NCI-H1092 (cell line): Measurements from ENCODE around the gene TNFRSF21.
A peak's percentile ranks its signal among the peaks of the same experiment; 100 is the strongest.
"Not testable (repeated sequence)": the region's sequence is repeated elsewhere in the genome, so short reads cannot be mapped to it uniquely, and the experiment has no call there.

Source experiments
- DNase-seq: peaks from one replicate; lab custom pipeline; 2025; lab: John Stamatoyannopoulos, UW

Gene TNFRSF21, protein sequence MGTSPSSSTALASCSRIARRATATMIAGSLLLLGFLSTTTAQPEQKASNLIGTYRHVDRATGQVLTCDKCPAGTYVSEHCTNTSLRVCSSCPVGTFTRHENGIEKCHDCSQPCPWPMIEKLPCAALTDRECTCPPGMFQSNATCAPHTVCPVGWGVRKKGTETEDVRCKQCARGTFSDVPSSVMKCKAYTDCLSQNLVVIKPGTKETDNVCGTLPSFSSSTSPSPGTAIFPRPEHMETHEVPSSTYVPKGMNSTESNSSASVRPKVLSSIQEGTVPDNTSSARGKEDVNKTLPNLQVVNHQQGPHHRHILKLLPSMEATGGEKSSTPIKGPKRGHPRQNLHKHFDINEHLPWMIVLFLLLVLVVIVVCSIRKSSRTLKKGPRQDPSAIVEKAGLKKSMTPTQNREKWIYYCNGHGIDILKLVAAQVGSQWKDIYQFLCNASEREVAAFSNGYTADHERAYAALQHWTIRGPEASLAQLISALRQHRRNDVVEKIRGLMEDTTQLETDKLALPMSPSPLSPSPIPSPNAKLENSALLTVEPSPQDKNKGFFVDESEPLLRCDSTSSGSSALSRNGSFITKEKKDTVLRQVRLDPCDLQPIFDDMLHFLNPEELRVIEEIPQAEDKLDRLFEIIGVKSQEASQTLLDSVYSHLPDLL

DNA sequence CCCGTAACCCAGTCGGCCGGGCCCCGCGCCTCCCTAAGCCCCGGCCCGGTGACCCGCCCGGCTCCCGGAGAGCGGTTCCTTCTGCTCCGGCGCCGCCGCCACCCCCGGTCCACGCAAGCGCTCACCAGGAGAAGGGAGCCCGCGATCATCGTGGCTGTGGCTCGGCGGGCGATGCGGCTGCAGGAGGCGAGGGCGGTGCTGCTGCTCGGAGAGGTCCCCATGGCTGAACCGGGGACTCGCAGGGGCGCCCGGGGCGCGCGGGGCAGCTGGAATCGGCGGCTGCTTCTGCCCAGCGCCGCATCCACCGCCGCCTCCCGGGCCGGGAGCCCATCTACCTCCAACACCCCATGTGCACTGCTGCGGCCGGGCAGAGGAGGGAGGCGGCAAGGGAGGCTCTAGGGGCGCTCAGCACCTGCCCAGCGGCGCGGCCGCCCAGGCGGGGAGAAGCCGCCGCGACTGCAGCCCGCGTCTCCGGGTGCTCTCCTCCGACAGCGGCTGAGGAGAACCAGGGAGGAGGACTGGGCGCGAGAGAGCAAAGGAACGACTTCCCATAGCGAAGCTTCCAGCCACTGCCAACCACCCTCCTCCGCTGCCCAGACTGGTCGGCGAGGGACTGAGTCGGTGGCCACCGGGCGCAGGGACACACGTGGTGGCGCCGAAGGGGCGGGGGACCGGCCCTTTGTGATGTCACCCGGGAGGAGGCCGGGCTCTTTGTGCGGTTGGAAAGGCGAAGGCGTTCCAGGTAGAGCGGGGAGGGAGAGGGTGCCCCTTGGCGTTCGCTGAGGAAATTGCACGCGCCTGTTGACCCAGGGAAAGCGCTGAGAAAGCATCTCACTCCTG lies at the start of gene TNFRSF21:
Gene TNFRSF21 (minus strand): TSS at position 615 of the 840 bp plus-strand sequence. CDS start 394 bp downstream, at position 221.
- DNase-seq = peak; percentile 89

DNA sequence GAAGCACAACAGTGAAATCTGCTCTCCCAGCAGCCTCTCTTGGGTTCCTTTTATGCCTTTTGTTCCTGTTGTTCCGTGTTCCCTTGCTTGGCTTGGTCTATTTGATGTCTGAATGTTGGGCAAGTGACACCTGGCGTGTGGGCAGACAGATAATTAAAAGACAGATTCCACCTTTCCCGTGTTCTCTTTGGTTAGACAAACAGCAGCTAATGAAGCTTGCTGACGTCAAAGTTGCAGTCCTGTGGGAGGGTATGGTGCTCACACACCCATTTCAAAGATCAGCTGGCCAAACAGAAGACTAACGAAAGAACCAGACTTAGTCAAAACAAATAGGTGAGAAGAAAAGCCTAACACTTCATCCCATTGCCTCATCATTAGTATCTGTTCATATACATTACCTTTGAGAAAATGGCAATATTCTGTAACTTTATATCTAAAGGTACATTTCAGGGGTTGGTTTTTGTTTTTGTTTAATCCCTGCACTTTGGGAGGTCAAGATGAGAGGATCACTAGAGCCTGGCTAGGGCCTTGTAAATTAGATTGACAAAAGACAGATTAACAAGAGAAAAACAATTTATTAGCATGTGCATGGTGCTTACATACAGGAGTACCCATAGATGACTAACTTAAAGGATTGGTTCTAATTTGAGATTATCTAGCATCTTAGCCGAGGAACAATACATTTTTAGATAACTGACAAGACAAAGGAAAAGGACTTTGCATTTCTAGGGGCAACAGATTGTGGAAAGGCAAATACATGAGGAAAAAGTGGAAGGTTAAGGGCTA lies 48.9 kb upstream of the TNFRSF21 start:
- DNase-seq = no peak

DNA sequence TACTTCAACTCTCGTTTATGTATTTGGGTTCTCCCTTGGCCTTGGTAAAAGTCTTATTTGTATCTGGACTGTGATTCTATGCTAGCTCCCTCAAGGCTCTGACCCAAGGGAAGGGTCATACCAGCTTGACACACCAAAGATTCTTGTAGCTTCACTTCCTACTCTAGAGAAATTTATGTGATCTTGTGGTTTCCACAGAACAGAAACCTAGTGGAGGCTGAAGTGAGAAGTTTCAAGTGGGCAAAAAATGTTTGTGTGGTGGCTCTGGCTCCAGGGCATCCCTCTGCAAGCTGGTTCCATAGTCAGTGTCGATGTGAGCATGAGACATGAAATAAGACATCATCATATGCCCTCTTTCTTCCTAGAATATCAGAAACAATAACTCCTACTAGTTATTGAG lies 48.1 kb upstream of the TNFRSF21 start:
- DNase-seq = no peak

DNA sequence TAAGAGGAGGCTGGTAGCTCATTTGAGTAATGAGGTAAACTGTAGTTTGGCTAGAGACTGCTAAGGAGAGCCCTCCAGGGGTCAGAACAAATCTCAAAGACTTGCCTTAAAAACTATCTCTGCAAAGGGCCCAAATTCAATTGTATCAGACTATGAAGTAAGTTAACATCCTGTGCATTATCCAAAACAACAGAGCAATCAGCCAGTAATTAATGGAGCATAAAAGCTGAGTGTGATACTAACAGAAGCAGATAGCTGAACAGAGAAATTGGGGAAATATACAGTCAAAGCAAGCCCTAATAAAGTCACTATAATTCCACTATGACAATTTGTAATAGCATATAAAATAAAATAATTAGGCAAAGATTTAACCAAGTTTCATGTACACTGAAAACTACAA lies 45.8 kb upstream of the TNFRSF21 start:
- DNase-seq = no peak

DNA sequence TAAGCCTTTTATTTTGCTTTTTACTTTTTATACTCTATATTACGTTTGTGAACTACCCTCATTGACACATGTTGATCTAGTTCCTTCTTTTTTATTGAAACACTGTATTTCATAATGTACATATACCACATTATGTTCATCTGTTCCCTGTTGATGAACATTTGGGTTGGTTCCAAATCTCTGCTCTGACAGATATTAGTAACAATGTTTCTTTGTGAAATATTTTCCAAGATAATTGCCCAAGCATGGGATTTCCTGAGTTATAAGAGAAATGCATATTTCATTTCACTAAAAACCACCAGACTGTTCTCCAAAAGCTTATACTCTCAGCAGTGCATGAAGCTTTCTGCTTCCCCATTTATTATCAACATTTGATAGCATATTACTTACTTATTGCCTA lies 44.2 kb upstream of the TNFRSF21 start:
- no peak for DNase-seq

DNA sequence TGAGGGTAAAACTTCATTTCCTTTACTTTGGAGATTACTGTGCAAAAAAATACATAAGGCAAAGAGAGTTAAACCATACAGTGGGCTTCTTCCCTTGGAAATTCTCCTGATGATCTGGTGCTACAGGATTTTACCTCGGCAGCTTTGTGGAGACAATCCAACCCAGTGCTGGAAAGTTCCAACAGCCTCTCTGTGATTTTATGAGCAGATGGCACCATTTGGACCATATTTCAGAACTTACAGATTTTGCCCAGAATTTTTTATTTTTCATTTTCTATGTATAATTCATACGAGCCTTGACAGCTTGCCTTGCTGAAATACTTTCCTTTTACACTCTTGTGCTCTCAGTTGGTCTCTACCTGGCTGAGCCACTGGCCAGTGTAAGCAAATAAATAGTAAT lies 43.3 kb upstream of the TNFRSF21 start:
- no peak for DNase-seq

DNA sequence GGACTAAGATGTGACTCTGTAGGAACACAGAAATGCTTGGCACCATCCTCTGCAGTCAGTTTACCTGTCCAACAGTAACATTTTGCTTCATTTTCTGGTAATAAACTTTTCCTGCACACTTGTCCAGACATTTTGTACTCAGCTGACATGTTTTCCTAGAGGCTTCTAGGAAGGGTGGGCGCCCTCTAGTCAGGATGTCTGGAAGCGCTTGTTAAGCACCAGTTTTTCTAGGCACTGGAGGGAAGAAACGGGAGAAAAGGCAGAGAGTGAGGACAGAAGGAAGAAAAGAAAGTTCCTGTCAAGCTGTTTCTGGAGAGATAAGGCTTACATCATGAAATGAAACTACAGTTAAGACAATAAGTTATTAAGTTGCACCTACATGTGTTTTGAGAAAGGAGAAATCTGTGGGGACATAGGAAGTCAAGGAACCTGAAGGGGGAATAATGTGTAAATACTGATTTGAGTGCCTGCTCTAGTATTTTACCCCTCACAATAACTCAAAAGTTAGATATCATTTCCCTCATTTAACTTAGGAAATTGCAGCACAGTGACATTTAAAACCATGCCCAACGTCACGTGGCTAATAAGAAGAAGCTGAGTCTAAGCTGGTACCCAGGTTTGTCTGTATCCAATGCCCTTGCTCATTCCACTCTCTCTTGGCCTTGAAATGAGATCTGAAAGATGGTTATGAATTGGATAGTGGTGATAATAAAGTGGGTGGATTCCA lies 42.7 kb upstream of the TNFRSF21 start:
- DNase-seq = no peak

DNA sequence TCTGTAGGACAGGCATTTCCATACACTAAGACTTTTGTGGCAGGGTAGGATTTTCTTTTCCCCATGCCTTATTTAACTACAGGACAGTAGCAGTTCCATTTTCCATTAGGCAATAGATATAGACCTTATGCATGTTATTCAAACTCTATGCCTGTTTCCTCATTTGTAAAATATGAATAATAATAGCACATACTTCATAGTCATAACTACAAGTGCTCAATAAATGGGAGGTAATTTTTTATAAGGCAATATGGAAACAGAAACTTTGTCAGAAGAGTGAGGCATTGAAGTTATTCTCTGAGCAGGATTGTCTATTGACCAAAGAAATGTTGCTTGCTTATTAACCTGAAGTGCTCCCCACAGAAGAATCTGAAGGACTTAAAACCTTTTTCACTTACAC lies 41.9 kb upstream of the TNFRSF21 start:
- no peak for DNase-seq

DNA sequence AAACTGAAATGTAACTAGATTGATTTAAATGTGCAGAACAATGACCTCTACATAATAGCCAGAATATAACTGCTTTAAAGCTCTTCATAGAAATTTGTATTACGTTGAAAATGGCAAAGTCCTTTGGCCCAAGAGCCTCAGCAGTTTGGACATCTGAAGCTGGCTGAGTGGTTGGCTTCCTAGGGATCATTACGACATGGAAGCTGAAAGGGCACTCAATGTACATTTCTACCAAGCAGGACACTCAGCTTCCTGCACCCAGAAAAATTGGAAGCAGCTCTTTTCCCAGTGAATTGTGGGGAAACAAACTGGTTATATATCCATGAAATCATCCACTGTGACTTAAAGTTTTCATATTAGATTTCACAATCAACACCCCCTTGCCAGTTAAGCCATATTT lies 40.2 kb upstream of the TNFRSF21 start:
- no peak for DNase-seq

DNA sequence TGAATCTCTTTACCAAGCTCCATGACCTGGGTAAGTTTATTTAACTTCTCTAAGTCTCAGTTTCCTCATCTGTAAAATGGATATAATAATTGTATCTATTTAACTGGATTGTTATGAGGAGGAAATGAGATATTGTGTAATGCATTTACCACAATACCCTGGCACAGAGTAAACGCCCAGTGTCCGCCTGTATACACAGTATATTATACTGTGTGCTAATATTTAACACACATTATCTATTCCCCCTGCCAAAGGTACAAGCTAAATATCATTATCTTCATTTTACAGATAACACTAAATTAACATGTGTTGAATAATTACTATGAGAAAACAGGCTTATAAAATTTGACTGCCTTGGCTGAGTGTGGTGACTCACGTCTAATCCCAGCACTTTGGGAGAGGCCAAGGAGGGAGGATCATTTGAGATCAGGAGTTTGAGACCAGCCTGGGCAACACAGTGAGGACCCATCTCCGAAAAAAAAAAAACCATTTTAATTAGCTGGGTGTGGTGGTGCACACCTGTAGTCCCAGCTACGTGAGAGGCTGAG lies 38.7 kb upstream of the TNFRSF21 start:
- DNase-seq = no peak

DNA sequence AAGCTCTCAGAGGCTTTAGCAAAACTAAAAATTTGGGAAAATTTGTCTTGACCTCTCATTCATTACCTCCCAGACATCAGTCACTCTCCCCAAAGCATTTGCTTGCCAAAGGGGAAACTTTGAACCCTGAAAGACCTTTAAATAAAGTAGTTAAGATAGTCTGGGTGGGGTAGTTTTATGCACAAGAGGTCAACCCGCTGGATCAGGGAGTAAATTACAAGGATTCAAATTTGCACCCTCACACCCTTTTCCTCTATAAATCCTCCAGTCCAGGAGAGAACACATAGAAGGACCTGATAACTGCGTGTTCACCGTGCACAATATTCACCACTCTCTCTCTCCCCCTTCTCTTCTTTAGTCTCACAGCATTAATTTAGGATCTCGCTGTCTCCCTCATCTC lies 36.1 kb upstream of the TNFRSF21 start:
- DNase-seq = no peak

DNA sequence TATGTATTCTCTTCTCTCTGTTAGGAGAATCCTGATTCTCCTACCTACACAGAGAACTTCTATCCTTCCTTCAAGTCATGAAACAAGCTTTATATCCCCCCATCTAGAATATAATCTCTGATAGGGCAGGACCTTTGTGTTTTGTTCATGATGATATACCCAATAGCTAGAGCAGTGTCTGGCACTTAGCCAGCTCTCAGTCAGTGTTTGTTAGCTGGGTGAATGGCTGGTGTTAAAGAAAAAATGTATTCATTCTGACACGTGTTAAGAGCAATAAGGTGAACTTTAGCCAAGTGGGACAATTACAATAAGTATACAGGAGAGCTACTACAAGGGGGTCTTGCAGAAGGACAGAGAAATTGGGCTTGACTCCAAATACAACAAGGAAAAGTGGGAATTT lies 34.3 kb upstream of the TNFRSF21 start:
- DNase-seq = no peak

DNA sequence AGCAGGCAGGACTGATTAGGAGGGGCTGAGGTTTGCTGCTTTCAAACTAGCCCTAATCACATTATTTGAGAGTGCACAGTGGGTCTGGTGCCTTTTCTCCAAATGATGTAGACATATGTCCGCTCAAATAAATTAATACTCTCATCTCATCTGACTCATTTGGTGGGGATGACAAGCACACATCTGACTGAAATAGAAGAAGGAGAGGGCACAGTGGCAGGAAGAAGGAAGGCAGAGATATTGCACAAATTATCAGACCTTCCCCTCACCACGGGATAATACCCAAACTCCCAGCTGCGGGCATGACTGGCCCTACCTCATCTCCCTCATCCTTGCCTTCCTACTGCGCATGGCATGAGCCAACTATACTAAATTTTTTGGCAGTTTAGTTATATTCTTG lies 33.9 kb upstream of the TNFRSF21 start:
- DNase-seq = no peak

DNA sequence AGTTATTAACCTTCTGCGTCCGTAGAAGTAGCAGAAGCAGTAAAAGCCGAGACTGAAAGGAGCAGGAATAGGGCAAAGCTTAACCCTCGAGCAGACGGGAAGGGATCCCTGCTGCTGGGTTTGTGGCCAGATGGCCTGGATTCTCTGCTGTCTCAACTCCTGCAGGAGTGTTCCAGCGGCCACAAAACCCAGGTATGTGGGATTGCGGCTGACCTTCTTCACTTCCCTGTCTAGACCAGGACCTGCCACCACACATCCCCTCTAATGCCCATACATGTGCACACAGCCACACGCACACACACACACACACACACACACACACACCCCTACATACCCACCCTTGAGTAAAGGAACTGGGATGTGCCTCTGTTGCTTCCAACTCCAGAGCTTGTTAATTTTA lies 33.1 kb upstream of the TNFRSF21 start:
- no peak for DNase-seq

DNA sequence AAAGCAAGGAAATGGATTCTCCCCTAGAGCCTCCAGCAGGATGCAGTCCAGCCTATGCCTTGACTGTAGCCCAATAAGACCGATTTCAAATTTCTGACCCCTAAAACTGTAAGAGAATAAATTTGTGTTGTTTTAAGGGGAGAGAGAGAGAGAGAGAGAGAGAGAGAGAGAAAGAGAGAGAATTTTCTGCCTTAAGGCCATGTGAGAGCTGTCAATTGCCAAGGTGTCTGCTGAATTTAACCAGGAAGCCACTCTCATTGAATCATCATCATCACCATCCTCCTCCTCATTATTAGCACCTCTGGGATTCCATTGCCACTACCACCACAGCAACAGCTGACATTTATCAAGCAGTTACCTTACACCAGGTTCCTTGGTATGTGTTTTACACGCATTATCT lies 27.8 kb upstream of the TNFRSF21 start:
- no peak for DNase-seq

DNA sequence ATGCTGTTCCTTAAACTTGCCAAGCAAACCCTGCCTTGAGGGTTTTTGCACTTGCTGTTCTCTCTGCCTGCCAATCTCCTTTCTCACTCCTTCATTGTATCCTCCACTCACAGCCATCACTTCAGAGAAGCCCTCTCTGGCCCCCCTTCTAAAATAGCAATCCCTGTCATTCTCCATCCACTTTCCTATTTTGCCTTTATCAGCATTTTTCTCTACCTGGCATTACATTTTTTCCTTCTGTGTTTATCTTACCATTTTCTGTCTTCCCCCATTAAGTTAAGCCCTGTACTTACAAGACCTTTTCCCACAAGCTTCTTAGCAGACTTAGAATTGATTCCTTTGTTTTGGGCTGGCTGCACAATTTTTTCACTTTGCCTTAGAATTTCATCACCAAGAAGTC lies 26.6 kb upstream of the TNFRSF21 start:
- DNase-seq = no peak

DNA sequence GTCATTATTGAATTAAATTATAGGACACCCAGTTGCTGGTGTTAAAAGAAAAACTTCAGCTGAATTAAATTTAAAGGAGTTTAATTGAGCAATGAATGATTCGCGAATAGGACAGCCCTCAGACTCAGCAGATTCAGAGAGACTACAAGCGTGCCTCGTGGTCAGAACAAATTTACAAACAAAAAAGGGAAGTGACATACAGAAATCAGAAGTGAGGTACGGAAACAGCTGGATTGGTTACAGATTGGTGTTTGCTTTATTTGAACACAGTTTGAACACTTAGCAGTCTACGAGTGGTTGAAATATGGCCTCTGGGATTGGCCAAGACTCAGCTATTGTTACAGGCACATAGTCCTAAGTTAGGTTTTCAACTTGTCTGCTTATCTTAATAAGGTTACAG lies 25.8 kb upstream of the TNFRSF21 start:
- DNase-seq = no peak

DNA sequence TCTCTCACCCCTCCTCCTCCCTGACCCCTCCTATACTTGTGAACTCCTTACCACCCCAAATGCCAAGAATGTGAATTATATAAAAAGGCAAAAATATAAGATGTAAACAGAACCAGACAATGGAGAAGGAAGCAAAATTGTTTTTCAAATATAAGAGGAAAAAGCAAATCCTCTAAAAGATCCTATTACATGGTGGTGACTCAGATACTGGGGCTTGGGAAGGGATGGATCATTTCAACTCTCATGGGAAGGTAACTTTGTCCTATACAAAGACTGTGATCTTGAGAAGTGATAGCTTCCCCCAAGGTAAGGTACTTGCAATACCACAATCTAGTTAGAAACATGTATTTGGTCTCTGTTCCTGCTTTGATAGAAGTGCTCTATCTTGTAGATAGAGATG lies 24.6 kb upstream of the TNFRSF21 start:
- no peak for DNase-seq

DNA sequence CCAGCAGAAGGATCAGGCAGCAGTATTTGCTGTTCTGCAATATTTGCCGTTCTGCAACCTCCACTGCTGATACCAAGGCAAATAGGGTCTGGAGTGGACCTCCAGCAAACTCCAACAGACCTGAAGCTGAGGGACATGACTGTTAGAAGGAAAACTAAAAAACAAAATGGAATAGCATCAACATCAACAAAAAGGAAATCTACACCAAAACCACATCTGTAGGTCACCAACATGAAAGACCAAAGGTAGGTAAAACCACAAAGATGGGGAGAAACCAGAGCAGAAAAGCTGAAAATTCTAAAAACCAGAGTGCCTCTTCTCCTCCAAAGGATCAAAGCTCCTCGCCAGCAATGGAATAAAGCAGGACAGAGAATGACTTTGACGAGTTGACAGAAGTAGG lies 18.9 kb upstream of the TNFRSF21 start:
- not testable (repeated sequence) for DNase-seq

DNA sequence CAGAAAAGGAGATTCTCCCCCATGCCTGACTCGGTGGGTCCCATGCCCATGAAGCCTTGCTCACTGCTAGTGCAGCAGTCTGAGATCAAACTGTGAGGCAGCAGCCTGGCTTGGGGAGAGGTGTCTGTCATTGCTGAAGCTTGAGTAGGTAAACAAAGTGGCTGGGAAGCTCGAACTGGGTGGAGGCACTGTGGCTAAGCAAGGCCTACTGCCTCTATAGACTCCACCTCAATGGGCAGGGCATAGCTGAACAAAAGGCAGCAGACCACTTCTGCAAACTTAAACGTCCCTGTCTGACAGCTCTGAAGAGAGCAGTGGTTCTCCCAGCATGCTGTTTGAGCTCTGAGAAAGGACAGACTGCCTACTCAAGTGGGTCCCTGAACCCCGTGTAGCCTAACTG lies 18.4 kb upstream of the TNFRSF21 start:
- DNase-seq = not testable (repeated sequence)

DNA sequence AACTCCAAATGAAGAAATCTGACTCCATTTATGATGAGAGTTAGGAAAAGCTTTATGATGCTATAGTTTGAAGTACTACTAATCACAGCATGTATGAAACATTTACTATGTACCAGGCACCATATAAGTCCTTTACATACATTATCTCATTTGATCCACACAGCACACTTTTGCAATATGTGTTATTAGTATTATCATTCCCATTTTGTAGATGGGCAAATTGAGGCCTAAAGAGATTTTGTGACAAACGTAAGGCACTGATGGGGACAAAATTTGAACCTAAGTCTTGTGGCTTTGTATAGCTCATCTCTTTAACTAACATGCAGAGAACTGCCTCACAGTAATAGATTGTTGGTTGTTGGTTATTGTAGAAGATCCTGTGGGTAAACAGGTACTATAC lies 14.2 kb upstream of the TNFRSF21 start:
- DNase-seq = no peak
